Tibial artery (tissue), 4 donors: ENCODE results near the gene ZFPM1.

Source experiments
- DNase-seq, 2 donors: peaks; one replicate each; pipeline ENCODE4 v3.0.0-alpha.2; 2019
- H3K27ac ChIP-seq, 2 donors: fragments of 200-600 bp; sonication (generic) in 1 of 2; 1 replicate in 1 of 2; 2 replicates in 1 of 2; pipeline ENCODE4 v1.5.1; 2018 to 2019; ENCODE audit warnings: mild to moderate bottlenecking in 1 of 2
- H3K27me3 ChIP-seq, 2 donors: fragments of 200-600 bp; sonication (generic) in 1 of 2; one replicate each; pipeline versions ENCODE4 v1.5.1 to v1.6.0; 2016 to 2019
- H3K36me3 ChIP-seq, 3 donors: fragments of 200-600 bp; sonication (generic) in 2 of 3; one replicate each; pipeline ENCODE4 v1.5.1; 2016 to 2019; ENCODE audit warnings: mild to moderate bottlenecking in 2 of 3
- H3K4me1 ChIP-seq, 4 donors: fragments of 200-600 bp; sonication (generic) in 2 of 4; 1 replicate in 3 of 4; 2 replicates in 1 of 4; pipeline ENCODE4 v1.5.1; 2016 to 2019
- H3K4me3 ChIP-seq, 2 donors: fragments of 200-600 bp; sonication (generic) in 1 of 2; 1 replicate in 1 of 2; 2 replicates in 1 of 2; pipeline ENCODE4 v1.5.1; 2018 to 2019; ENCODE audit warnings: mild to moderate bottlenecking in 2 of 2
- H3K9me3 ChIP-seq, 3 donors: fragments of 200-600 bp; sonication (generic) in 1 of 3; one replicate each; pipeline ENCODE4 v1.5.1; 2016 to 2019
- intact Hi-C: fragments of 100-400 bp; cut with DNase I; formaldehyde crosslinking; loops from one replicate; pipeline ENCODE4 v1.15.0; 2023; ENCODE audit warnings: low total_unique reads
- TF ChIP-seq, protein P1 (sequence below), 2 experiments: fragments of 200-600 bp in 1 of 2; fragments of 450-650 bp in 1 of 2; IDR thresholded peaks; one replicate each; pipeline ENCODE4 v1.5.1; 2017 to 2019; ENCODE audit warnings: antibody characterized with exemption in 2 of 2, mild to moderate bottlenecking in 1 of 2, moderate library complexity in 1 of 2

Gene ZFPM1

DNA sequence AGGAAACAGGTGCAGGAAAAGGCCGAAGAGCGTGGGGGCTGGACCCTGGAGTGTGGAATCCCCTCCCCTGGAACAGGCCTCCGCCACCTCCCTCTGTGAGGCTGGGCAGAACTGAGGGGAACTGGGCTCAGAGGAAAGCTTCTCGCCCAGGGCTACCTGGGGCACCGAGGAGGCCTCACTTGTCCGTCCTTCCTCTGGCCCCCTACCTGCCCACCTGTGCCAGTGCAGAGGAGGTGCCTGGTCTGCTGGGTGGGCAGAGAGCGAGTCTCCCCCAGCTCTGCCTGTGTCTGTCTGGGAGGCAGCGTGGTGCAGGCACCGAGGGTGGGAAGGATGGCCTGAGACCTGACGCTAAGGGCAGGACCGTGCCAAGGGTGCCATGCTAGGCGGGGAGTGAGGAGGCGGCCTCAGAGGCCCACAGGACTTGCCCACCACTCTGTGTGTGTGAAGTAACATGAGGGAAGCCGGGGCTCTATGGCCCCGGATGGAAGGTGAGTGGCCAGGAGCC is 42.2 kb downstream of the ZFPM1 start:
- Histone ChIP-seq H3K4me3 (no peak overlapping the region), H3K4me1 (no peaks in the 10 kb centered on the region), H3K27me3 (peaks cover 0 to 20% of the 10 kb centered on the region in 2 donors), H3K36me3 (no peaks in the 10 kb centered on the region), H3K27ac (no peak overlapping the region), H3K9me3 (no peaks in the 10 kb centered on the region)
- TF ChIP-seq, protein P1, sequence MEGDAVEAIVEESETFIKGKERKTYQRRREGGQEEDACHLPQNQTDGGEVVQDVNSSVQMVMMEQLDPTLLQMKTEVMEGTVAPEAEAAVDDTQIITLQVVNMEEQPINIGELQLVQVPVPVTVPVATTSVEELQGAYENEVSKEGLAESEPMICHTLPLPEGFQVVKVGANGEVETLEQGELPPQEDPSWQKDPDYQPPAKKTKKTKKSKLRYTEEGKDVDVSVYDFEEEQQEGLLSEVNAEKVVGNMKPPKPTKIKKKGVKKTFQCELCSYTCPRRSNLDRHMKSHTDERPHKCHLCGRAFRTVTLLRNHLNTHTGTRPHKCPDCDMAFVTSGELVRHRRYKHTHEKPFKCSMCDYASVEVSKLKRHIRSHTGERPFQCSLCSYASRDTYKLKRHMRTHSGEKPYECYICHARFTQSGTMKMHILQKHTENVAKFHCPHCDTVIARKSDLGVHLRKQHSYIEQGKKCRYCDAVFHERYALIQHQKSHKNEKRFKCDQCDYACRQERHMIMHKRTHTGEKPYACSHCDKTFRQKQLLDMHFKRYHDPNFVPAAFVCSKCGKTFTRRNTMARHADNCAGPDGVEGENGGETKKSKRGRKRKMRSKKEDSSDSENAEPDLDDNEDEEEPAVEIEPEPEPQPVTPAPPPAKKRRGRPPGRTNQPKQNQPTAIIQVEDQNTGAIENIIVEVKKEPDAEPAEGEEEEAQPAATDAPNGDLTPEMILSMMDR (IDR thresholded peaks at IDR 0.05), result no peak
- no peak for DNase-seq
- intact Hi-C loops, result no loop called here

- TF ChIP-seq, protein P1 (IDR thresholded peaks at IDR 0.05), result no peak
- DNase-seq, result no peak
These were observed 44.7 kb downstream of the ZFPM1 start for GRCh38 chr16:88497561-88498462.

GRCh38 chr16:88498576-88499208 is 45.6 kb downstream of the ZFPM1 start:
- no peaks in the 10 kb centered on the region for H3K9me3 ChIP-seq
- TF ChIP-seq, protein P1 (IDR thresholded peaks at IDR 0.05), result no peak
- no peak overlapping the region for H3K27ac ChIP-seq
- intact Hi-C loops, result no loop called here
- DNase-seq, result no peak
- H3K36me3 ChIP-seq, result no peaks in the 10 kb centered on the region
- H3K4me3 ChIP-seq, result no peak overlapping the region
- peaks cover 0 to 20% of the 10 kb centered on the region in 2 donors for H3K27me3 ChIP-seq
- H3K4me1 ChIP-seq, result no peaks in the 10 kb centered on the region

More at GRCh38 chr16:88497561-88498462, 44.7 kb downstream of the ZFPM1 start:
- H3K27me3 ChIP-seq, result peaks cover 0 to 20% of the 10 kb centered on the region in 2 donors
- no peak overlapping the region for H3K27ac ChIP-seq
- intact Hi-C loops, result no loop called here
- H3K9me3 ChIP-seq, result no peaks in the 10 kb centered on the region
- H3K4me1 ChIP-seq, result no peaks in the 10 kb centered on the region
- no peaks in the 10 kb centered on the region for H3K36me3 ChIP-seq
- H3K4me3 ChIP-seq, result no peak overlapping the region

DNA sequence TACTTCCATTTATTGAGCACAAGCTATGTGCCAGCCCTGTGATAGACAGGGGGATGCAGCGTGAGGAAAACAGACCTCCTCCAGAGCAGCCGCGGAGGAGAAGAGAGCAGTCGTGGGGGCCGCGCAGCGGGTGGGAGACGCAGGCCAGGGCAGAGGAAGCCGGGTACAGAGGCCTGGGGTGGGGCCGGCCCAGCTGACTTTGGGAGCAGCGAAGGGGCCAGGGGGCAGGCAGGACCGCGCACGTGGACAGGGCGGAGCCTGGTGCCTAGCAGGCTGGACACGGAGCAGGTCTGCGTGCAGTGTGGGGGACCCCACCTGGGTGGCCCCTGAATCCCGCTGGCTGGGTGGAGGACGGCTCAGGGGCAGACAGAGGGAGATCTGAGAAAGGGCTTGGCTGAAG is 46.2 kb downstream of the ZFPM1 start:
- TF ChIP-seq, protein P1 (IDR thresholded peaks at IDR 0.05), result no peak
- H3K27me3 ChIP-seq, result peaks cover 0 to 20% of the 10 kb centered on the region in 2 donors
- intact Hi-C loops, result no loop called here
- DNase-seq, result no peak
- H3K36me3 ChIP-seq, result no peaks in the 10 kb centered on the region
- no peak overlapping the region for H3K27ac ChIP-seq
- no peaks in the 10 kb centered on the region for H3K9me3 ChIP-seq
- no peak overlapping the region for H3K4me3 ChIP-seq
- H3K4me1 ChIP-seq, result no peaks in the 10 kb centered on the region

DNA sequence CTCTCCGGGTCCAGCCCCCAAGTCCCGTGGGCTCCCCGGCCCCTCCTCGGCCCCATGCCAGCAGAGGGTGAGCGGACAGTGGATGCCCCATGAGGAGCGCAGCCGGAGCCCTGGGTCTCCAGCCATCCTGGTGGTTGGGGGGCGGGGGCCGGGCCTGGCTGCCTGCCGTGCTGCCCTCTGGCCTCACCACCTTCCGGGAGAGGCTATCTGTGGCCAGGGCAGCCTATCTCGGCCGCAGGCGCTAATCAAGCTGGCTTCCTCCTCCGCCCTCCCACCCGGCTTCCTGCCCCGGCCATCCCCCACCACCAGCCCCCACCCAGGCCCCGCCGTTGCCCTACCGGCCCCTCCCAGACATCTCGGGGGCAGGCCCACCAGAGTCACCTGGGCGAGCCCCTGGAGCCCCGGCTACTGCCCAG is 46.8 kb downstream of the ZFPM1 start:
- no peak overlapping the region for H3K27ac ChIP-seq
- no peaks in the 10 kb centered on the region for H3K4me1 ChIP-seq

More for the DNA sequence above, 46.8 kb downstream of the ZFPM1 start:
- TF ChIP-seq, protein P1 (IDR thresholded peaks at IDR 0.05), result no peak
- no peak overlapping the region for H3K4me3 ChIP-seq
- H3K27me3 ChIP-seq, result peaks cover 0 to 20% of the 10 kb centered on the region in 2 donors
- DNase-seq, result no peak
- no peaks in the 10 kb centered on the region for H3K9me3 ChIP-seq
- H3K36me3 ChIP-seq, result no peaks in the 10 kb centered on the region
- intact Hi-C loops, result no loop called here
